Measurements from ENCODE around the gene KNG1. TPM values are rescaled to one million over a fixed set of nuclear protein-coding genes. Genes with fewer than 3 reads are reported as not detected.

The KNG1 gene
- total RNA-seq = under 1 TPM in 2 of 4 donors, not detected in 2; 0.16 to 0.26 TPM
- polyA plus RNA-seq = not detected
- long read RNA-seq, donor 1 = 0 reads
- long read RNA-seq, donor 2 = 0 reads

- H3K9me3 ChIP-seq = no peaks in the 10 kb centered on the region
- no peaks in the 10 kb centered on the region for H3K4me1 ChIP-seq
- WGBS, 3 donors = 49 to 55% (median 55%) methylated on average over 3 of the region's 3 CpGs
- intact Hi-C loops (cut with DNase I) = no loop called here
- no peak for ATAC-seq
- no peak within 1 kb of the TSS for H3K27ac ChIP-seq
- no peak within 1 kb of the TSS for H3K4me3 ChIP-seq
- H3K27me3 ChIP-seq (ENCODE audit: insufficient read depth in 3 of 3, low read length in 2 of 3) = no peaks in the 10 kb centered on the region
- H3K36me3 ChIP-seq (ENCODE audit: insufficient read depth in 1 of 2, low read depth in 1 of 2) = no peaks in the 10 kb centered on the region
- no peak for TF ChIP-seq CTCF (IDR thresholded peaks at IDR 0.05)
- DNase-seq = no peak
Observed at GRCh38 chr3:186717039-186717457, at the start of gene KNG1. Gene KNG1 (plus strand): TSS chr3:186717359. CDS start chr3:186717543, 184 bp downstream.

GRCh38 chr3:186668426-186668825 lies 48.7 kb upstream of the KNG1 start:
- Histone ChIP-seq H3K27me3 (ENCODE audit: insufficient read depth in 3 of 3, low read length in 2 of 3) (peaks cover 0 to 2% (median 2%) of the 10 kb centered on the region in 3 donors), H3K4me1 (no peaks in the 10 kb centered on the region), H3K36me3 (ENCODE audit: insufficient read depth in 1 of 2, low read depth in 1 of 2) (no peaks in the 10 kb centered on the region), H3K4me3 (no peak overlapping the region), H3K9me3 (no peaks in the 10 kb centered on the region), H3K27ac (no peak overlapping the region)
- TF ChIP-seq CTCF (IDR thresholded peaks at IDR 0.05) = no peak
- ATAC-seq = no peak
- intact Hi-C loops (cut with DNase I) = no loop called here
- WGBS, 3 donors = 69 to 73% (median 71%) methylated on average over 6 of the region's 6 CpGs
- DNase-seq = no peak

DNA sequence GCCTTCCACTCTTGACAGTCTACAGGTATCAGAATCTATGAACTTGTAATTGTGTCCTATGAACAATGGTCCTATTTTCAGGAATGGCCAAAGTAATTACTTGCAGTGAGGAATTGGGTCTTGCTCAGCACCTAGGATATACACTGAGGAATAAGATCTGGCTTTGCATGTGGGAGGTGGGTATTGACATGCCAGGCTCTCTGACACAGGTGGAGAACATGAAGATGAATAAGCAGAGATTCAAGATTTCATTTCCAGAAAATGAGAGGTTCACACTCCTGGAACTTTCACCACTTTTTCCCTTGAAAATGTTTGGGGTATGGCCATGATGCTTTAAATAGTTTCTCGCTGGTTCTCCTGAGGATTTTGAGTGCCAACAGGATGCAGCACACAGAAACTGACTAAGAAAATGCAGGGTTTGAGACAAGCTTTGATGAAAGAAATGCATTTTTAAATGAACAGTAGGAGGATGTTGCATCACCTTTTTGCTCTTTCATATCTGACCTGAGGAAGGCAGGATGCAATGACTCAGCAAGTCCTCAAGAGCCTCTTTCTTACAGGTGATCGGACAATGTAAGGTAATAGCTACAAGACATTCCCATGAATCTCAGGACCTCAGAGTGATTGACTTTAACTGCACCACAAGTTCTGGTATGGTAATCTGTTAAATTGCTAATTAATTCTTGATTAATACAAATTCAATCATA lies 47.6 kb upstream of the KNG1 start:
- intact Hi-C loops (cut with DNase I) = no loop called here
- Histone ChIP-seq H3K4me1 (no peaks in the 10 kb centered on the region), H3K9me3 (no peaks in the 10 kb centered on the region), H3K4me3 (no peak overlapping the region), H3K27ac (no peak overlapping the region), H3K27me3 (ENCODE audit: insufficient read depth in 3 of 3, low read length in 2 of 3) (peaks cover 0 to 4% (median 2%) of the 10 kb centered on the region in 3 donors), H3K36me3 (ENCODE audit: insufficient read depth in 1 of 2, low read depth in 1 of 2) (no peaks in the 10 kb centered on the region)
- ATAC-seq (no peak), DNase-seq (no peak)
- whole genome bisulfite sequencing, 3 donors = 72 to 77% (median 76%) methylated on average over 2 of the region's 2 CpGs
- TF ChIP-seq CTCF (IDR thresholded peaks at IDR 0.05) = no peak

DNA sequence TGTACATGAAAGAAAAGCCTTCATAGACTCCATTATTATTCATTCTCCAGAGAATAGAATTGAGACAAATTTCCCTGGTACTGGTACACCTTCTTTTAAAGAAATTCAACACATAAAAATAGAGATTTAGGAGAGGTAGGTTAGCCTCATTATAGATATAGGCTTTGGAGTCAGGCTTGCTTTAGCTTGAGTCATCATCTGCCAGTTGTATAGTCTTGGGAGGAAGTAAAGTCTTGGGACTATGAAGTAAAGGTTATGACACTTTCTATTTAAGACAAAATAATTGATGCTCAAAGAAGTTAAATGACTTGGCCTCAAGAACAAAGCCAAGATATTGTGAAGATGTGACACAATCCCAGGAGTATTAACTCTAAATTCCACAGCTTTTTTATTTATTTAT lies 47.0 kb upstream of the KNG1 start:
- intact Hi-C loops (cut with DNase I) = no loop called here
- H3K36me3 ChIP-seq (ENCODE audit: insufficient read depth in 1 of 2, low read depth in 1 of 2) = no peaks in the 10 kb centered on the region
- ATAC-seq = no peak
- no peak for DNase-seq
- no peak overlapping the region for H3K27ac ChIP-seq
- H3K9me3 ChIP-seq = no peaks in the 10 kb centered on the region
- H3K4me1 ChIP-seq = no peaks in the 10 kb centered on the region
- H3K27me3 ChIP-seq (ENCODE audit: insufficient read depth in 3 of 3, low read length in 2 of 3) = peaks cover 0 to 4% (median 2%) of the 10 kb centered on the region in 3 donors
- no peak for TF ChIP-seq CTCF (IDR thresholded peaks at IDR 0.05)
- H3K4me3 ChIP-seq = no peak overlapping the region

DNA sequence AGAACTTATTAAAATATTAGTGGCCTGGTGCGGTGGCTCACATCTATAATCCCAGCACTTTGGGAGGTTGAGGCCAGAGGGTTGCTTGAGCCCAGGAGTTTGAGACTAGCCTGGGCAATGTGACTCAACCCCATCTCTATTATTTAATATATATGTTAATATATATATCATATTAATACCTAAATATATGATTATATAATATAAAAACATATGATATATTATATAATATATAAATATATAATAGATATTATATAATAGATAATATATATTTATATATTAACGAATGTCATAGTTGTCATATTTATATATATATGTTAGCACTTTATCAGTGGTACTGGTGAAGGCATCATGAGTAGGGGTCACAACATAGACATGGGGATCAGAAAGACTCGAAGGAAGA lies 46.1 kb upstream of the KNG1 start:
- intact Hi-C loops (cut with DNase I) = no loop called here
- Histone ChIP-seq H3K36me3 (ENCODE audit: insufficient read depth in 1 of 2, low read depth in 1 of 2) (no peaks in the 10 kb centered on the region), H3K4me1 (no peaks in the 10 kb centered on the region), H3K4me3 (no peak overlapping the region), H3K27ac (no peak overlapping the region), H3K9me3 (no peaks in the 10 kb centered on the region), H3K27me3 (ENCODE audit: insufficient read depth in 3 of 3, low read length in 2 of 3) (peaks cover 0 to 4% (median 2%) of the 10 kb centered on the region in 3 donors)
- ATAC-seq = no peak
- TF ChIP-seq CTCF (IDR thresholded peaks at IDR 0.05) = no peak
- no peak for DNase-seq
- 84 to 90% (median 88%) methylated on average over 3 of the region's 3 CpGs for WGBS, 3 donors

Data from psoas muscle (tissue), 8 donors.